MG63 (cell line): Measurements from ENCODE around the gene APPBP2. TPM values are rescaled to one million over a fixed set of nuclear protein-coding genes. Genes with fewer than 3 reads are reported as not detected.
"Not testable (repeated sequence)": the region's sequence is repeated elsewhere in the genome, so short reads cannot be mapped to it uniquely, and the experiment has no call there.

ENCODE experiments used
- DNase-seq: peaks from one replicate; pipeline ENCODE4 v3.0.0-alpha.2; 2020
- H3K27me3 ChIP-seq: fragments of 250-450 bp; sonication (Bioruptor Pico); 2 replicates; pipeline ENCODE4 v1.5.1; 2020; ENCODE audit warnings: mild to moderate bottlenecking, moderate library complexity
- H3K36me3 ChIP-seq: fragments of 250-450 bp; sonication (Bioruptor Pico); 2 replicates; pipeline ENCODE4 v1.5.1; 2020; ENCODE audit warnings: mild to moderate bottlenecking, moderate library complexity
- H3K4me3 ChIP-seq: fragments of 250-450 bp; sonication (Bioruptor Pico); 2 replicates; pipeline ENCODE4 v1.5.1; 2020; ENCODE audit warnings: mild to moderate bottlenecking, moderate library complexity
- H3K9me3 ChIP-seq: fragments of 250-450 bp; sonication (Bioruptor Pico); 2 replicates; pipeline ENCODE4 v1.5.1; 2020; ENCODE audit warnings: mild to moderate bottlenecking, moderate library complexity
- total RNA-seq: library from RNA; depleted of rRNA; stranded (reverse); fragments of >200 nt; shearing (Covaris generic); gene quantifications from 2 replicates; pipeline ENCODE4 v1.2.3, GENCODE V29; 2014; ENCODE audit warnings: low replicate concordance

APPBP2 gene
- total RNA-seq, 1 experiment from 2014 or later, result 18.0 TPM

GRCh38 chr17:60540460-60540859 lies 14.4 kb upstream of the APPBP2 start:
- DNase-seq, result no peak

GRCh38 chr17:60539807-60540206 lies 13.8 kb upstream of the APPBP2 start:
- no peaks in the 10 kb centered on the region for H3K27me3 ChIP-seq
- DNase-seq, result no peak
- H3K4me3 ChIP-seq, result no peak overlapping the region
- H3K36me3 ChIP-seq, result no peaks in the 10 kb centered on the region
- no peaks in the 10 kb centered on the region for H3K9me3 ChIP-seq

More at GRCh38 chr17:60540460-60540859, 14.4 kb upstream of the APPBP2 start:
- H3K4me3 ChIP-seq, result no peak overlapping the region
- H3K9me3 ChIP-seq, result no peaks in the 10 kb centered on the region
- H3K27me3 ChIP-seq, result no peaks in the 10 kb centered on the region
- H3K36me3 ChIP-seq, result no peaks in the 10 kb centered on the region

- Histone ChIP-seq H3K27me3 (no peaks in the 10 kb centered on the region), H3K36me3 (no peaks in the 10 kb centered on the region), H3K9me3 (no peaks in the 10 kb centered on the region), H3K4me3 (no peak overlapping the region)
- DNase-seq, result peak; percentile 54
Observed at GRCh38 chr17:60538726-60539125, 12.7 kb upstream of the APPBP2 start.

GRCh38 chr17:60535382-60536279 lies 9.6 kb upstream of the APPBP2 start:
- DNase-seq, result peak; percentile 72
- peaks cover 2% of the 10 kb centered on the region; the same call in 1 of the 2 replicates for H3K9me3 ChIP-seq
- no peak overlapping the region for H3K4me3 ChIP-seq
- H3K27me3 ChIP-seq, result no peaks in the 10 kb centered on the region
- H3K36me3 ChIP-seq, result no peaks in the 10 kb centered on the region

- no peaks in the 10 kb centered on the region for H3K27me3 ChIP-seq
- DNase-seq, result no peak
- no peaks in the 10 kb centered on the region for H3K36me3 ChIP-seq
- no peak overlapping the region for H3K4me3 ChIP-seq
- peaks cover 2% of the 10 kb centered on the region; the same call in 1 of the 2 replicates for H3K9me3 ChIP-seq
Observed at GRCh38 chr17:60534613-60535157, 8.6 kb upstream of the APPBP2 start.

GRCh38 chr17:60534010-60534555 lies 8.0 kb upstream of the APPBP2 start:
- Histone ChIP-seq H3K36me3 (no peaks in the 10 kb centered on the region), H3K27me3 (no peaks in the 10 kb centered on the region), H3K9me3 (peaks cover 2% of the 10 kb centered on the region; the same call in 1 of the 2 replicates), H3K4me3 (no peak overlapping the region)
- DNase-seq, result no peak

GRCh38 chr17:60529806-60530205 lies 3.8 kb upstream of the APPBP2 start:
- Histone ChIP-seq H3K27me3 (no peaks in the 10 kb centered on the region), H3K36me3 (no peaks in the 10 kb centered on the region; the same call in 1 of the 2 replicates), H3K4me3 (no peak overlapping the region), H3K9me3 (peaks cover 2% of the 10 kb centered on the region; the same call in 1 of the 2 replicates)
- DNase-seq, result no peak

- H3K9me3 ChIP-seq, result peaks cover 2% of the 10 kb centered on the region; the same call in 1 of the 2 replicates
- H3K36me3 ChIP-seq, result no peaks in the 10 kb centered on the region; the same call in 1 of the 2 replicates
- DNase-seq, result no peak
- H3K27me3 ChIP-seq, result no peaks in the 10 kb centered on the region
- H3K4me3 ChIP-seq, result no peak overlapping the region
Observed at GRCh38 chr17:60528828-60529227, 2.8 kb upstream of the APPBP2 start.

- H3K4me3 ChIP-seq, result no peak overlapping the region
Observed at GRCh38 chr17:60527701-60528100, 1.7 kb upstream of the APPBP2 start.

GRCh38 chr17:60526726-60527125 lies 684 bp upstream of the APPBP2 start:
- H3K9me3 ChIP-seq, result peaks cover 2% of the 10 kb centered on the region; the same call in 1 of the 2 replicates
- DNase-seq, result no peak
- peak overlapping the region; percentile 97 for H3K4me3 ChIP-seq
- peaks cover 3% of the 10 kb centered on the region; the same call in 1 of the 2 replicates for H3K36me3 ChIP-seq
- no peaks in the 10 kb centered on the region for H3K27me3 ChIP-seq

More at GRCh38 chr17:60527701-60528100, 1.7 kb upstream of the APPBP2 start:
- Histone ChIP-seq H3K9me3 (peaks cover 2% of the 10 kb centered on the region; the same call in 1 of the 2 replicates), H3K36me3 (no peaks in the 10 kb centered on the region; the same call in 1 of the 2 replicates), H3K27me3 (no peaks in the 10 kb centered on the region)
- DNase-seq, result no peak

GRCh38 chr17:60525328-60525684 lies 736 bp downstream of the APPBP2 start:
- Histone ChIP-seq H3K9me3 (no peaks in the 10 kb centered on the region), H3K36me3 (peaks cover 3% of the 10 kb centered on the region; the same call in 1 of the 2 replicates), H3K27me3 (no peaks in the 10 kb centered on the region), H3K4me3 (peak overlapping the region; percentile 97)
- no peak for DNase-seq

GRCh38 chr17:60524463-60525327 lies 1.3 kb downstream of the APPBP2 start:
- no peaks in the 10 kb centered on the region for H3K27me3 ChIP-seq
- H3K36me3 ChIP-seq, result peaks cover 8% of the 10 kb centered on the region
- H3K9me3 ChIP-seq, result no peaks in the 10 kb centered on the region
- no peak for DNase-seq
- peak overlapping the region; percentile 97 for H3K4me3 ChIP-seq

GRCh38 chr17:60523822-60524221 lies 2.2 kb downstream of the APPBP2 start:
- H3K4me3 ChIP-seq, result peak overlapping the region; percentile 97
- no peaks in the 10 kb centered on the region for H3K9me3 ChIP-seq
- H3K27me3 ChIP-seq, result no peaks in the 10 kb centered on the region
- H3K36me3 ChIP-seq, result peaks cover 14% of the 10 kb centered on the region
- no peak for DNase-seq

- DNase-seq, result no peak
- no peaks in the 10 kb centered on the region for H3K9me3 ChIP-seq
- H3K36me3 ChIP-seq, result peaks cover 20% of the 10 kb centered on the region
- H3K27me3 ChIP-seq, result no peaks in the 10 kb centered on the region
- H3K4me3 ChIP-seq, result no peak overlapping the region; the same call in 1 of the 2 replicates
Observed at GRCh38 chr17:60522889-60523626, 3.0 kb downstream of the APPBP2 start.

GRCh38 chr17:60519795-60520194 lies 6.2 kb downstream of the APPBP2 start:
- H3K36me3 ChIP-seq, result peaks cover 36% of the 10 kb centered on the region
- no peak for DNase-seq

GRCh38 chr17:60515683-60516082 lies 10.4 kb downstream of the APPBP2 start:
- DNase-seq, H3K4me3 ChIP-seq, H3K9me3 ChIP-seq, H3K27me3 ChIP-seq: not testable (repeated sequence)
- H3K36me3 ChIP-seq, result peaks cover 55% of the 10 kb centered on the region

More at GRCh38 chr17:60519795-60520194, 6.2 kb downstream of the APPBP2 start:
- H3K27me3 ChIP-seq, result no peaks in the 10 kb centered on the region
- H3K9me3 ChIP-seq, result no peaks in the 10 kb centered on the region
- no peak overlapping the region for H3K4me3 ChIP-seq
